GM19239 (cell line): ENCODE data around the gene FUT8.
"Not testable (repeated sequence)": the region's sequence is repeated elsewhere in the genome, so short reads cannot be mapped to it uniquely, and the experiment has no call there.

ENCODE experiments used
- DNase-seq: peaks from one replicate; pipeline ENCODE4 v3.0.0; 2011; ENCODE audit warnings: low spot score; ENCODE audit not compliant: insufficient read length
- FAIRE-seq: peaks from 2 replicates; lab custom pipeline; 2011; peaks lifted over from hg19 to GRCh38; lab: Jason Lieb, UNC

The FUT8 gene

GRCh38 chr14:65414961-65415589 is 2.5 kb downstream of the FUT8 start:
- FAIRE-seq, result peak; percentile 64

DNA sequence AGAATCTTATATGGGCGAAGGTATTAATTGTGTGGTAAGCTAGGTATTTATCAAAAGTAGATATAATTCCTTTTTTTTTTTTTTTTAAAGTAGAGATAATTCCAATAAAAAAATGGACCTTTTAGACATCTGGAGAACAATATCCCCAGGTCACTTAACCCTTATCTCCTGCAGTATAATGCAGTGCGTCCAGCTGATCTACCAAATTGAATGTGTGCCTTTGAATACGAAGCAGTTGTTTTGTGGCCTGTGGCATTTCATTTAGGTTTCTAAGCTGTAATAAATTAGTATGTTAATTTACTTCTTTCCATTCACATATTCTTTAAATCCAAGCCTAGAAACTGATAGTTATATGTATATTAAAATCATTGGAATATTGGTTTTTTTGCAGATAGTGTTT is 3.1 kb downstream of the FUT8 start:
- FAIRE-seq (no peak), DNase-seq (no peak)

More at GRCh38 chr14:65414961-65415589, 2.5 kb downstream of the FUT8 start:
- no peak for DNase-seq

- DNase-seq, result no peak
- FAIRE-seq, result peak; percentile 11
Measured at GRCh38 chr14:65419593-65420252, 7.2 kb downstream of the FUT8 start.

- FAIRE-seq, result no peak
- DNase-seq, result no peak
Measured at GRCh38 chr14:65421201-65421981, 8.9 kb downstream of the FUT8 start.

GRCh38 chr14:65422088-65422834 is 9.7 kb downstream of the FUT8 start:
- no peak for FAIRE-seq
- DNase-seq, result no peak

GRCh38 chr14:65423982-65424381 is 11.5 kb downstream of the FUT8 start:
- DNase-seq (no peak), FAIRE-seq (no peak)

GRCh38 chr14:65424531-65424930 is 12.0 kb downstream of the FUT8 start:
- DNase-seq (no peak), FAIRE-seq (no peak)

GRCh38 chr14:65425885-65426284 is 13.4 kb downstream of the FUT8 start:
- DNase-seq (no peak), FAIRE-seq (no peak)

DNA sequence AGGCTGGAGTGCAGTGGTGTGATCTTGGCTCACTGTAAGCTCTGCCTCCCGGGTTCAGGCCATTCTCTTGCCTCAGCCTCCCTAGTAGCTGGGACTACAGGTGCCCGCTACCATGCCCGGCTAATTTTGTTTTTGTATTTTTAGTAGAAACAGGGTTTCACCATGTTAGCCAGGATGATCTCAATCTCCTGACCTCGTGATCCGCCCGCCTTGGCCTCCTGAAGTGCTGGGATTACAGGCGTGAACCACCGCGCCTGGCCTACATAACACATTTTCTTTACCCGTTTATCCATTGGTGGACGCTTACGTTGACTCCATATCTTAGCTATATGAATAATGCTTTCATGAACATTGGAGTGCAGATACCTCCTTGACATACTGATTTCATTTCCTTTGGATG is 14.4 kb downstream of the FUT8 start:
- not testable (repeated sequence) for DNase-seq, FAIRE-seq

DNA sequence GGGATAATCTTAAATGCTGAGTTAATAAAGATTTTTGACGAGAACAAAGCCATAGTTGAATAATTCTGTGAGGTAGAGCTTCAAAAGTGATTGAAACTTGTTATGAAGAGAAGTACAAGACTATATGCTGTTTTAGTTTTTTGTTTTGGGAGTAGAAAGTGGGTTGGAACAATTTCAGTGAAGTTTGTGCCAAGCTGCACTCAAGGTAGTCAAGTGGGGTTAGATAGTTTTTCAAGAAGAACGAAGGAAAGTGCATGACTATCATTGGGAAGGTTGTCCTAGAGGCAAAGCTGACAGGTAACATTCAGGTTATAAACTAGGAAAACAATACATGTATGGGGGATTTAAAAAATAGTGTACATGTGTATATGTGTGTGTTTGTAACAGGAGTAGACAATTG is 16.2 kb downstream of the FUT8 start:
- FAIRE-seq, result no peak
- no peak for DNase-seq

DNA sequence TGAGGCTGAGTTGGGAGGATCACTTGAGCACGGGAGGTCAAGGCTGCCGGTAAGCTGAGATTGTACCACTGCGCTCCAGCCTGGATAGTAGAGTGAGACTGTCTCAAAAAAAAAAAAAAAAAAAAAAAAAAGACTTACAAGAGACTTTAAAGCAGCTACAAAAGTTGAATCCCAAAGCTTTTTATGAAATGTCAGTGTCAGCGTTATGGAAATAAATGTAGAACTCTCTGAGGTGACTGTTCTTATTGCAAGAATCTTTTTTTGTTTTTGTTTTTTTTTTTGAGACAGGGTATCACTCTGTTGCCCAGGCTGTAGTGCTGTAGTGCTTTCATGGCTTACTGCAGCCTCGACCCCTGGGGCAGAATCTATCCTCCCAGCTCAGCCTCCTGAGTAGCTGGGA is 17.2 kb downstream of the FUT8 start:
- no peak for DNase-seq

DNA sequence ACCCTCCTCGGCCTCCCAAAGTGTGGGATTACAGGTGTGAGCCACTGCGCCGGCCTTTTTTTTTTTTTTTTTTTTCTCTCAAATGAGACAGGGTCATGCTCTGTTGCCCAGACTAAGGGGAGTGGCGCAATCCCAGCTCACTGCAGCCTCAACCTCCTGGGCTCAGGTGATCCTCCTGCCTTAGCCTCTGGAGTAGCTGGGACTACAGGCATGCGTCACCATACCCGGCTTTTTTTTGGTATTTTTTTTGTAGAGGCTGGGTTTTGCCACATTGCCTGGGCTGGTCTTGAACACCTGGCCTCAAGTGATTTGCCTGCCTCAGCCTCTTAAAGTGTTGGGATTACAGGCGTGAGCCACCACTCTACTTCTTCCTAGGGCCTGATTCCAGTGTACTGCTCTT is 18.7 kb downstream of the FUT8 start:
- DNase-seq (no peak), FAIRE-seq (no peak)

More for the DNA sequence above, 17.2 kb downstream of the FUT8 start:
- FAIRE-seq, result no peak

GRCh38 chr14:65431951-65432350 is 19.4 kb downstream of the FUT8 start:
- FAIRE-seq (no peak), DNase-seq (no peak)

GRCh38 chr14:65432361-65432948 is 19.9 kb downstream of the FUT8 start:
- FAIRE-seq, result no peak
- DNase-seq, result no peak

DNA sequence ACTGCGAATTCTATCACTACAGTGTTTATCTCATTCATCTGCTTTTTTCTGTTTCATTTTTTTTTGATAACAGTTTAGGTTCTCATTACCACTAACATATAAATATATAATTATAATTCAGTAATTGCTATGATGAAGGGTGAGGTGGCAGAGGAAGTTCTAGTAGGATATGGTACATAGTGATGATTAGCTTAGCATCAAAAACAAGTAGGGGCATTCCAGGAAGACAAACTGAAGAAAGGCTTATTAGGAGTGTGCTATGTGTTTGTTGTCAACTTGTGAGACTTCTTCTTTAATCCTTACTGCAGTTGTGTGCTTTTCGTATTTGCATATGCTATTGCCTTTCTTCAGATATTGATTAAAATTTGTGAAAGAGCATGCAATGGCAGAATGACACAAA is 20.6 kb downstream of the FUT8 start:
- peak; percentile 74 for FAIRE-seq
- DNase-seq, result no peak

- FAIRE-seq, result no peak
Measured at GRCh38 chr14:65433646-65434045, 21.1 kb downstream of the FUT8 start.

GRCh38 chr14:65434216-65434850 is 21.8 kb downstream of the FUT8 start:
- DNase-seq (no peak), FAIRE-seq (peak; percentile 61)

More at GRCh38 chr14:65433646-65434045, 21.1 kb downstream of the FUT8 start:
- DNase-seq, result no peak

GRCh38 chr14:65438266-65438933 is 25.9 kb downstream of the FUT8 start:
- FAIRE-seq (peak; percentile 58), DNase-seq (no peak)

DNA sequence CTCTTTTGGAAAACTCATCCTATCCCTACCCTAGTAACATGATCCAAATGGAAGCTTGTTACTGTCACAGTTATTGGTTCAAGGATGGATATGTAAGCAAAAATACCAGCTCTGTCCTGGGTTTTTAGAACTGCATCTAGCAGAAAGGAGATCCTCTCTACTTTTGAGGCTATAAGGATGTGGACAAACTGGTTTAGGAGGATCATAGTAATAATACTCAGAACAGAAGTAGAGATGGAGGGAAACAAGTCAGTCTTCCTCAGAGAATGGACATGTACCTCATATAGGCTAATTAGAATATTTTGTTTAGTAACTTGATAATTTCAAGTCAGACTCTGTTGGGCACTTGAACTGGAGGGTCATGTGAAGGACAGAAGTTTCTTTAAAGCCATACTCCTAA is 26.6 kb downstream of the FUT8 start:
- no peak for DNase-seq
- FAIRE-seq, result peak; percentile 28
